HEK293 (cell line): ENCODE measurements around the gene NOC4L.
"Not testable (repeated sequence)": the region's sequence is repeated elsewhere in the genome, so short reads cannot be mapped to it uniquely, and the experiment has no call there.

Source experiments
- CTCF ChIA-PET: fragments of 350-600 bp; formaldehyde crosslinking; extraction: SDS; loops from one replicate; lab custom pipeline; 2021; ENCODE audit warnings: antibody characterized with exemption; lab: Yijun Ruan, JAX
- POLR2A ChIA-PET: fragments of 300-600 bp; formaldehyde crosslinking; extraction: SDS; loops from one replicate; lab custom pipeline; 2020; ENCODE audit warnings: antibody characterized with exemption, inconsistent platforms; lab: Yijun Ruan, JAX
- H3K27ac ChIP-seq: fragments of 200-500 bp; sonication (Bioruptor generic); 2 replicates; pipeline ENCODE4 v1.5.1; 2014; ENCODE audit warnings: low read depth, low read length, control low read depth, inconsistent platforms; ENCODE audit errors: extremely low read depth
- H3K36me3 ChIP-seq, 2 experiments: fragments of 200-500 bp in 1 of 2; sonication (Bioruptor generic) in 1 of 2; 1 replicate in 1 of 2; 2 replicates in 1 of 2; pipeline ENCODE4 v1.5.1; 2014 to 2017; ENCODE audit warnings: inconsistent platforms in 2 of 2, low read length in 2 of 2; ENCODE audit not compliant: control insufficient read depth in 2 of 2, insufficient read depth in 1 of 2
- H3K4me1 ChIP-seq: fragments of 200-500 bp; sonication (Bioruptor generic); 2 replicates; pipeline ENCODE4 v1.5.1; 2014; ENCODE audit warnings: mild to moderate bottlenecking, low read length, inconsistent platforms; ENCODE audit not compliant: control insufficient read depth, insufficient read depth
- H3K4me3 ChIP-seq: 2 replicates; pipeline ENCODE4 v1.5.1; 2011; ENCODE audit warnings: low read depth, mild to moderate bottlenecking, control low read depth, low read length, moderate library complexity
- H3K9me3 ChIP-seq: fragments of 200-500 bp; sonication (Bioruptor generic); 2 replicates; pipeline ENCODE4 v1.5.1; 2014; ENCODE audit warnings: low read depth, low read length, inconsistent platforms; ENCODE audit not compliant: control insufficient read depth, insufficient read depth
- GLIS2 ChIP-seq: fragments of 450-650 bp; formaldehyde crosslinking; IDR thresholded peaks from 2 replicates; pipeline ENCODE4 v1.5.1; 2016; ENCODE audit warnings: missing biosample characterization, missing genetic modification characterization
- REST ChIP-seq: fragments of 450-650 bp; formaldehyde crosslinking; IDR thresholded peaks from 2 replicates; pipeline ENCODE4 v1.5.1; 2016; ENCODE audit warnings: missing biosample characterization, missing genetic modification characterization
- ZEB2 ChIP-seq: fragments of 450-650 bp; formaldehyde crosslinking; IDR thresholded peaks from 2 replicates; pipeline ENCODE4 v1.5.1; 2016; ENCODE audit warnings: missing biosample characterization, missing genetic modification characterization
- ZIC2 ChIP-seq: fragments of 450-650 bp; formaldehyde crosslinking; IDR thresholded peaks from 2 replicates; pipeline ENCODE4 v1.5.1; 2016; ENCODE audit warnings: missing biosample characterization, missing genetic modification characterization
- ZNF114 ChIP-seq: fragments of 450-650 bp; formaldehyde crosslinking; IDR thresholded peaks from 2 replicates; pipeline ENCODE4 v1.5.0; 2017; ENCODE audit warnings: missing biosample characterization, missing genetic modification characterization
- ZNF132 ChIP-seq: fragments of 450-650 bp; formaldehyde crosslinking; IDR thresholded peaks from 2 replicates; pipeline ENCODE4 v1.5.1; 2017; ENCODE audit warnings: missing biosample characterization, missing genetic modification characterization, borderline replicate concordance
- ZNF214 ChIP-seq: fragments of 450-650 bp; formaldehyde crosslinking; IDR thresholded peaks from 2 replicates; pipeline ENCODE4 v1.5.1; 2017; ENCODE audit warnings: missing biosample characterization, mild to moderate bottlenecking, missing genetic modification characterization, borderline replicate concordance
- ZNF23 ChIP-seq: fragments of 450-650 bp; formaldehyde crosslinking; IDR thresholded peaks from 2 replicates; pipeline ENCODE4 v1.5.1; 2016; ENCODE audit warnings: missing biosample characterization, missing genetic modification characterization, borderline replicate concordance
- ZNF274 ChIP-seq, 2 experiments: fragments of 200-500 bp in 1 of 2; fragments of 450-650 bp in 1 of 2; sonication (Bioruptor generic) in 1 of 2; formaldehyde crosslinking in 1 of 2; IDR thresholded peaks; 2 replicates each; pipeline versions ENCODE4 v1.5.1 to v1.6.1; 2014 to 2016; ENCODE audit warnings: borderline replicate concordance in 1 of 2, inconsistent platforms in 1 of 2, low read length in 1 of 2, missing biosample characterization in 1 of 2, missing genetic modification characterization in 1 of 2
- ZNF335 ChIP-seq: fragments of 450-650 bp; formaldehyde crosslinking; conservative IDR thresholded peaks from 2 replicates; pipeline ENCODE4 v1.5.1; 2016; ENCODE audit warnings: missing biosample characterization, missing genetic modification characterization
- ZNF37A ChIP-seq: fragments of 450-650 bp; IDR thresholded peaks from 2 replicates; pipeline ENCODE4 v1.5.1; 2018; ENCODE audit warnings: missing biosample characterization, missing genetic modification characterization
- ZNF48 ChIP-seq: fragments of 450-650 bp; formaldehyde crosslinking; IDR thresholded peaks from 2 replicates; pipeline ENCODE4 v1.5.1; 2016; ENCODE audit warnings: missing biosample characterization, missing genetic modification characterization
- ZNF530 ChIP-seq: fragments of 450-650 bp; formaldehyde crosslinking; IDR thresholded peaks from 2 replicates; pipeline ENCODE4 v1.5.1; 2016; ENCODE audit warnings: low read depth, missing biosample characterization, missing genetic modification characterization
- ZNF660 ChIP-seq: fragments of 450-650 bp; IDR thresholded peaks from 2 replicates; pipeline ENCODE4 v1.5.1; 2018; ENCODE audit warnings: missing biosample characterization, mild to moderate bottlenecking, missing genetic modification characterization
- ZNF776 ChIP-seq: fragments of 450-650 bp; formaldehyde crosslinking; IDR thresholded peaks from 2 replicates; pipeline ENCODE4 v1.5.0; 2017; ENCODE audit warnings: missing biosample characterization, missing genetic modification characterization, borderline replicate concordance
- ZNF791 ChIP-seq: fragments of 450-650 bp; formaldehyde crosslinking; IDR thresholded peaks from 2 replicates; pipeline ENCODE4 v1.5.1; 2016; ENCODE audit warnings: missing biosample characterization, missing genetic modification characterization
- ZNF830 ChIP-seq: fragments of 450-650 bp; IDR thresholded peaks from 2 replicates; pipeline ENCODE4 v1.5.0; 2018; ENCODE audit warnings: missing biosample characterization, missing genetic modification characterization, low read depth, mild to moderate bottlenecking, moderate library complexity
- ZSCAN4 ChIP-seq: fragments of 450-650 bp; formaldehyde crosslinking; IDR thresholded peaks from 2 replicates; pipeline ENCODE4 v1.5.1; 2017; ENCODE audit warnings: missing biosample characterization, missing genetic modification characterization

The NOC4L gene

GRCh38 chr12:132194556-132194955 is 50.3 kb downstream of the NOC4L start (continued):
- TF ChIP-seq ZSCAN4 (tag by site-specific recombination), result no peak
- no peak for TF ChIP-seq ZNF114 (tag by site-specific recombination)
- no peak for TF ChIP-seq ZNF335
- TF ChIP-seq ZEB2 (tag by site-specific recombination), result no peak
- TF ChIP-seq ZNF830, result no peak
- TF ChIP-seq ZNF48 (tag by site-specific recombination), result no peak
- TF ChIP-seq ZNF274 (IDR thresholded peaks at IDR 0.05; ENCODE audit: low read length), result no peak
- no peak for TF ChIP-seq ZNF274 (tag by site-specific recombination; IDR thresholded peaks at IDR 0.05; ENCODE audit: borderline replicate concordance)
- TF ChIP-seq ZNF530, result no peak
- no peak for TF ChIP-seq ZNF660 (tag by site-specific recombination)
- TF ChIP-seq ZNF214 (tag by site-specific recombination), result no peak
- no peak for TF ChIP-seq ZNF37A (tag by site-specific recombination)
- TF ChIP-seq GLIS2, result no peak

DNA sequence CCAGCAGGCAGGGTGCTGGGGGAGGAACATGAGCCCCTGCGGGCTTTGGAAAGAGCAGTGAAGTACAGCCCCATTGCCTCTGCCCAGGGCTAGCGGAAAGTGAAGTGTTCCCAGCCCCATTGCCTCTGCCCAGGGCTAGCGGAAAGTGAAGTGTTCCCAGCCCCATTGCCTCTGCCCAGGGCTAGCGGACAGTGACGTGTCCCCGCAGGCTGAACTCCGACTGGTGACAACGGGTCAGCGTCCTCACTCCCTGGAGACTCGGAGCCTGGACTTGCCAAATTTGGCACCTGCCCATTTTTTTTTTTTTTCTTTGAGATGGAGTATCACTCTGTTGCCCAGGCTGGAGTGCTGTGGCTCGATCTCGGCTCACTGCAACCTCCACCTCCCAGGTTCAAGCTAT is 51.0 kb downstream of the NOC4L start:
- H3K36me3 ChIP-seq, H3K27ac ChIP-seq, H3K4me1 ChIP-seq, H3K4me3 ChIP-seq, H3K9me3 ChIP-seq: not testable (repeated sequence)
- ChIA-PET CTCF (interaction anchor here (0.6 to 1.8 kb wide), 2 partner anchors 15 to 190 kb away, joined by 3 to 4 read pairs; no protein-coding TSS in a partner anchor), POLR2A (interaction anchor here (0.7 kb wide), 1 partner anchor 23 kb away, joined by 3 read pairs; no protein-coding TSS in a partner anchor)

DNA sequence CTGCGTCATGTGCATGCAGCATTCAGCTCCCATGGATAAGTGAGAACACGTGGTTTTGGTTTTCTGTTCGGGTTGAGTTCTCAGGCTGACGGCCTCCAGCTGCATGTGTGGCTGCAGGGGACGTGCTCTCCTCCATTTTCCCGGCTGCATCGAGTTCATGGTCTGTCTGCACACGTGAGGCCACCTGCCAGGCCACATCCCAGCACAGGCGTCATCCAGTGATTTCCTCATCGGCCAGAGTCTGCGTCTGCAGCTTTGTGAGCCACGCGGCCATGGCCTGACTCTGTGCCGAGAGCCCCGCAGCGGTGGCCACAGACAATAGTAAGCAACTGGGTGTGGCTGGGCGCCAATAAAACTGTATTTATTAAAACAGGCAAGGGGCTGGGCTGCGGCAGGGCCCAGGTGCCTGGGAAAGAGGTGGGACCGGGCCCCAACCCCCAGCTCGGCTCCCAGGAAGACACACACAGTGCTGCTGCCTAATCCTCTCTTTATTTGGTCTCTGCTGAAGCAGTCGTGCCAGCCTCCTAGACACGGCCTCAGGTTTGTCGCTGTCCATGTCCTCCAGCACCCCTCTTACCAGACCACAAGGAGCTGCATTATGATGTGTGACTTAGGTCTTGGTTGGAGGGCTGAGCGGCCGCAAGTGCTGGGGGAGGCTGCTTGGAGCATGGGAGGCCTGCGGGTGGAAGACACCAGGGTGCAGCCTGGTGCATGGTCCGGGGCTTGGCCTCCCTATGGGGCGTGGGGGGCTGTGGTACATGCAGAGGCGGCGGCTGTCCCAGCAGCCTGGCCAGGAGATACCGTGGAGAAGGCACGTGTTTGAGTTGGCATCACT is 52.0 kb downstream of the NOC4L start:
- CTCF ChIA-PET, result interaction anchor here (0.6 to 1.1 kb wide), 3 partner anchors 23 to 413 kb away, joined by 3 read pairs; no protein-coding TSS in a partner anchor
- H3K4me1 ChIP-seq, result no peaks in the 10 kb centered on the region

More for the DNA sequence above, 52.0 kb downstream of the NOC4L start:
- POLR2A ChIA-PET, result interaction anchor here (0.7 kb wide), 1 partner anchor 24 kb away, joined by 3 read pairs; no protein-coding TSS in a partner anchor
- no peak for TF ChIP-seq ZEB2 (tag by site-specific recombination)
- TF ChIP-seq ZIC2 (tag by site-specific recombination), result no peak
- TF ChIP-seq ZNF23 (tag by site-specific recombination), result no peak
- TF ChIP-seq ZNF776 (tag by site-specific recombination), result no peak
- peak; percentile 63; the same call in 1 of the 2 replicates for TF ChIP-seq REST (tag by site-specific recombination)
- no peak for TF ChIP-seq ZNF791 (tag by site-specific recombination)
- TF ChIP-seq ZNF132, result no peak
- Histone ChIP-seq H3K36me3 (no peaks in the 10 kb centered on the region), H3K4me3 (no peak overlapping the region), H3K9me3 (no peaks in the 10 kb centered on the region), H3K27ac (no peak overlapping the region)
